Adrenal gland (tissue), 12 donors: ENCODE measurements around the gene ELMOD1. TPM values are rescaled to one million over a fixed set of nuclear protein-coding genes. Genes with fewer than 3 reads are reported as not detected.
"Not testable (repeated sequence)": the region's sequence is repeated elsewhere in the genome, so short reads cannot be mapped to it uniquely, and the experiment has no call there.

Experiments
- DNase-seq, 7 donors: peaks; one replicate each; pipeline ENCODE4 v3.0.0-alpha.2; 2019 to 2020
- H3K27ac ChIP-seq, 5 donors: fragments of 200-600 bp; sonication (generic) in 4 of 5; 1 replicate in 3 of 5; 2 replicates in 2 of 5; pipeline versions ENCODE4 v1.5.1 to v1.8.0; 2016 to 2020; ENCODE audit warnings: mild to moderate bottlenecking in 1 of 5
- H3K27me3 ChIP-seq: fragments of 200-600 bp; 2 replicates; pipeline ENCODE4 v1.8.0; 2021
- H3K36me3 ChIP-seq, 2 donors: fragments of 200-600 bp; replicated peaks in 1 of 2; 1 replicate in 1 of 2; 2 replicates in 1 of 2; pipeline versions ENCODE4 v1.5.1 to v1.8.0; 2018 to 2022
- H3K4me1 ChIP-seq, 2 donors: fragments of 200-600 bp; replicated peaks in 1 of 2; 1 replicate in 1 of 2; 2 replicates in 1 of 2; pipeline versions ENCODE4 v1.5.1 to v1.8.0; 2018 to 2021
- H3K4me3 ChIP-seq, 4 donors: fragments of 200-600 bp; sonication (generic) in 3 of 4; one replicate each; pipeline ENCODE4 v1.5.1; 2016 to 2018
- H3K9me3 ChIP-seq, 3 donors: fragments of 200-600 bp; sonication (generic) in 1 of 3; replicated peaks in 1 of 3; 1 replicate in 2 of 3; 2 replicates in 1 of 3; pipeline versions ENCODE4 v1.5.1 to v1.8.0; 2016 to 2021
- POLR2A ChIP-seq, 2 donors: fragments of 450-650 bp; IDR thresholded peaks; one replicate each; pipeline ENCODE4 v1.6.1; 2017; ENCODE audit warnings: antibody characterized with exemption in 2 of 2, mild to moderate bottlenecking in 2 of 2, moderate library complexity in 1 of 2
- WGBS, 4 donors: extraction: QIAGEN DNeasy Blood & Tissue Kit in 2 of 4; methylation state at CpG; one replicate each; pipeline versions ENCODE4 v1.1.5 to v1.1.7; 2013 to 2017; 5-methylcytosine and 5-hydroxymethylcytosine counted together
- intact Hi-C, 2 donors: fragments of 100-400 bp; cut with DNase I; formaldehyde crosslinking; loops; one replicate each; pipeline versions ENCODE4 v1.14.1 to v1.15.0; 2022 to 2023
- polyA plus RNA-seq, 3 donors: library from polyadenylated mRNA; stranded (reverse); fragments of 200-250 nt in 2 of 3; fragments of 350-450 nt in 1 of 3; fragmentation: Illumina TruSeq in 1 of 3; extraction: RNeasy Lipid Tissue Mini Kit (QIAGEN cat#74804) in 1 of 3; gene quantifications; one replicate each; pipeline ENCODE4 v1.2.3, GENCODE V29; 2013 to 2014
- total RNA-seq, 9 donors: library from RNA; depleted of rRNA in 4 of 9; stranded (reverse); fragments of >200 nt in 4 of 9; fragments of 120-200 nt in 1 of 9; fragmentation: NEBNext Ultra II Directional in 1 of 9; extraction: Animal tissue kit (Norgen Biotek cat#: 25700) in 1 of 9; gene quantifications; one replicate each; pipeline versions ENCODE4 v1.1.0 to v1.2.4, GENCODE V29; 2013 to 2023
- TF ChIP-seq, protein P1 (sequence below), 6 experiments: fragments of 450-650 bp in 4 of 6; fragments of 200-600 bp in 2 of 6; sonication (generic) in 1 of 6; IDR thresholded peaks; 1 replicate in 5 of 6; 2 replicates in 1 of 6; pipeline versions ENCODE4 v1.5.1 to v1.8.0; 2016 to 2021; ENCODE audit warnings: antibody characterized with exemption in 6 of 6, mild to moderate bottlenecking in 2 of 6, moderate library complexity in 1 of 6
- donor health status: healthy with polysubstance abuse.
- donor health status: Bipolar disorder and iron deficiency.
- donor health status: DM: yes; HTN: yes; CAD: no.
- donor health status: DM: no; HTN: no; CAD: no.
- donor health status: DM: no; HTN: no; CAD: no.
- donor health status: DM: yes; HTN: yes; CAD: no.

ELMOD1 gene
- total and polyA plus RNA-seq, 12 donors = 0.23 to 8.5 (median 0.67) TPM; not detected in 2

DNA sequence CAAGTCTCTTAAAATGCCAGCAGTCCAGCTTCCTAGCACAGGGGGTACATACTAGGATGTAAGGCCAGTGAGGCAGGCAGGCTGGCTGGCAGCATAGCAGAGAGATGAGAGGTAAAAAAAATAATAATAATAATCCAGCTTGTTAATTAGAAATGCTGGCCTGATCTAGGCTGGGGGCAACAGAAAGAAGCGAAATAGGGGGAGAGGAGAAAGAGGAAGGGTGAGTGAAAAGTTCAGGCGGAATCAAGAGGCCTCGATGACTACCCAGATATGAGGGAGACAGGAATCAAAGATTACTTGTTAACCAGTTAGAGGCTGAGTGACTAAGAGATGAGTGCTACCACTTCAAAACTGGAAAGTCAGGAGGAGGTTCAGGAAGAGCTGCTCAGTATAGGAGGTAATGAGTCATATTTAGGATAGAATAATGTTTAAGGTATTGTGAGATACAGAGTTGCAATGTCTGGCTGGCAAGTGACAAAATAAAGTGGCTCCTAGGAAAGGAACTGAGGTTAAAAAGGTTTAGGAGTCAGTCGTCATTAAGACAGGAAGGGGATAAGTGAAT, 28.2 kb upstream of the ELMOD1 start:
- no peaks in the 10 kb centered on the region for H3K9me3 ChIP-seq
- intact Hi-C loops = no loop called here
- H3K27ac ChIP-seq = no peak overlapping the region
- H3K27me3 ChIP-seq = no peaks in the 10 kb centered on the region
- TF ChIP-seq POLR2A (IDR thresholded peaks at IDR 0.05) = no peak
- TF ChIP-seq, protein P1, sequence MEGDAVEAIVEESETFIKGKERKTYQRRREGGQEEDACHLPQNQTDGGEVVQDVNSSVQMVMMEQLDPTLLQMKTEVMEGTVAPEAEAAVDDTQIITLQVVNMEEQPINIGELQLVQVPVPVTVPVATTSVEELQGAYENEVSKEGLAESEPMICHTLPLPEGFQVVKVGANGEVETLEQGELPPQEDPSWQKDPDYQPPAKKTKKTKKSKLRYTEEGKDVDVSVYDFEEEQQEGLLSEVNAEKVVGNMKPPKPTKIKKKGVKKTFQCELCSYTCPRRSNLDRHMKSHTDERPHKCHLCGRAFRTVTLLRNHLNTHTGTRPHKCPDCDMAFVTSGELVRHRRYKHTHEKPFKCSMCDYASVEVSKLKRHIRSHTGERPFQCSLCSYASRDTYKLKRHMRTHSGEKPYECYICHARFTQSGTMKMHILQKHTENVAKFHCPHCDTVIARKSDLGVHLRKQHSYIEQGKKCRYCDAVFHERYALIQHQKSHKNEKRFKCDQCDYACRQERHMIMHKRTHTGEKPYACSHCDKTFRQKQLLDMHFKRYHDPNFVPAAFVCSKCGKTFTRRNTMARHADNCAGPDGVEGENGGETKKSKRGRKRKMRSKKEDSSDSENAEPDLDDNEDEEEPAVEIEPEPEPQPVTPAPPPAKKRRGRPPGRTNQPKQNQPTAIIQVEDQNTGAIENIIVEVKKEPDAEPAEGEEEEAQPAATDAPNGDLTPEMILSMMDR (IDR thresholded peaks at IDR 0.05) = no peak
- peaks cover 9 to 23% of the 10 kb centered on the region in 2 donors for H3K4me1 ChIP-seq
- no peak overlapping the region for H3K4me3 ChIP-seq
- WGBS, 4 donors = 46 to 61% (median 54%) methylated on average over 4 of the region's 4 CpGs
- H3K36me3 ChIP-seq = no peaks in the 10 kb centered on the region
- no peak for DNase-seq

DNA sequence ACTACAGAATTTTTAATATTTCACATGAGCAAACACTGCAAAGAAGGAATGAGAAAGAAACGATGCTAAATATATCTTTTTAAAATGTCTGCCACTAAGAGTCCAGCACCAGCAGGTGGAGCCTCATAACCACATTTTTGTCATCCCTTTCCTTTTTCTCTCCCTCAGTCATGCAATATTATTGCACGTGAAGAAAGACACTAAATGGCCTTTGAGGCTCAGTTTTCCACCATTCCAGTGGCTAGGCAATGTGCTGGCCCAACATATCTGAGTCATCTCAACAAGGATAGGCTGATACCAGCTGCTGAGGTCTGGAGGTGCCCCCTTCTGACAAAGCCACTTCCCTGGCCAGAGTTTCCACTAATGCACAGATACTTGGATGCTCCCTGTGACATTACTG, 27.2 kb upstream of the ELMOD1 start:
- no peaks in the 10 kb centered on the region for H3K27me3 ChIP-seq
- H3K4me3 ChIP-seq = no peak overlapping the region
- intact Hi-C loops = no loop called here
- H3K36me3 ChIP-seq = no peaks in the 10 kb centered on the region
- H3K9me3 ChIP-seq = no peaks in the 10 kb centered on the region
- TF ChIP-seq, protein P1 (IDR thresholded peaks at IDR 0.05) = peak; percentile 41 to 63 (median 60)
- no peak for TF ChIP-seq POLR2A (IDR thresholded peaks at IDR 0.05)
- peak; percentile 24 to 62 (median 36) for DNase-seq
- no peak overlapping the region for H3K27ac ChIP-seq
- peaks cover 9 to 23% of the 10 kb centered on the region in 2 donors for H3K4me1 ChIP-seq
- 0 to 5% (median 1%) methylated on average over 2 of the region's 2 CpGs for WGBS, 4 donors

DNA sequence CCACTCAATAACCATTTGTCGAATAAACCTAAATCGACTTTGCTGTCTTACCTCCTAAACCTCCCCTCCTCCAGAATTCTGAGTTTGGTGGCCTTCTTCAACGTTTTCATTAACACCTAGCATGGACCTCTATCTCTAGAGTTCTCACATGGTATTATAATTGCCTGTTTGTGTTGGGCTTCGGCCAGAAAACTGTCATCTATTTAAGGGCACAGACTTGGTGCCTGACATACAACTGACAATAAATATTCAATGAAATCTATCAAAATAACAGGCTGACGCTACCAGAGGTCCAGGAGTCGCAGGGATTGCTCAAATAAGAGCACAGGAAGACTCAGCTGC, 26.1 kb upstream of the ELMOD1 start:
- Histone ChIP-seq H3K27me3 (no peaks in the 10 kb centered on the region), H3K4me1 (peaks cover 9 to 23% of the 10 kb centered on the region in 2 donors), H3K4me3 (peak overlapping the region; percentile 83 to 89 (median 84)), H3K9me3 (no peaks in the 10 kb centered on the region), H3K36me3 (no peaks in the 10 kb centered on the region), H3K27ac (peak overlapping the region in 2 of 5 donors; percentile 77 to 83)
- TF ChIP-seq, protein P1 (IDR thresholded peaks at IDR 0.05) = no peak
- no peak for TF ChIP-seq POLR2A (IDR thresholded peaks at IDR 0.05)
- no peak for DNase-seq
- intact Hi-C loops = no loop called here
- WGBS, 4 donors = 8 to 14% (median 11%) methylated on average over 6 of the region's 6 CpGs

DNA sequence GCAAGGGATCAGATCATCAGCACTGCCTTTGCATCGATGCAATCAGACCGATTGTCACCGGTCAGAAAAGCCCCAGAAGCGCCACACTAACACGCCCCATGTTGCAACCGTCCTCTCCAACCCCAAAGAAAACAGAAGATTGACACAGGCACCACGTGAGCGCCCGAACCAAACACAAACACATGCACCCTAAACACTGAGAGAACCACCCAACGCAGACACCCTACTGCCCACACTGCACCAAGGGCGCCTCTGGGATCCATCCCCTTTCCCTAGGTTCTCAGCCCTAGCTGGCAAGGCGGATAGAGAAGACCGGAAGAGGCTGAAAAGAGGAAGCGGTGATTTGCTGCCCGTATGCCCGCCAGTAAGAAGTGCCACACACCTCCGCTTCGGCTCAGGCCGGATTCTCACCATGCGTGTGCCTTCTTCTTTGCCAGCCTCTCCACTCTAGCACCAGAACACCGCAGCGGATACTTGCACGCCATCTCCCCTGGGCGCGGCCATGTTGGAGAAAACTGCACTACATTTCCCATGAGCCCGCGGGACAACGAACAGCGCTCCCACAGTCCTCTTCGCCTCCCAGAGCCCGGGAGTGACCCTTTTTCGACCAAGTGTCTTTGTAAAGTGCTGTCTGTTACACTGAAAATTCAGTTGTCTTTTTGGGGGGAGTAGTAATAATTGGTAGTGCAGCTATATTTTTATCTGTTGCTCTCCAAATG, 25.6 kb upstream of the ELMOD1 start, which contains the start of gene ALKBH8:
Gene ALKBH8 (minus strand): TSS at position 517 of the 719 bp plus-strand sequence. CDS start 4,842 bp downstream, outside the sequence.
- intact Hi-C loops = no loop called here
- Histone ChIP-seq H3K27me3 (no peaks in the 10 kb centered on the region), H3K27ac (peak within 1 kb of the TSS in 4 of 5 donors; percentile 50 to 83 (median 72)), H3K4me1 (peaks cover 9 to 23% of the 10 kb centered on the region in 2 donors), H3K9me3 (no peaks in the 10 kb centered on the region), H3K36me3 (no peaks in the 10 kb centered on the region), H3K4me3 (peak within 1 kb of the TSS; percentile 83 to 89 (median 84))
- TF ChIP-seq POLR2A (IDR thresholded peaks at IDR 0.05) = no peak
- TF ChIP-seq, protein P1 (IDR thresholded peaks at IDR 0.05) = no peak
- DNase-seq = peak; percentile 69 to 87 (median 76)
- 0 to 1% (median 0%) methylated on average over 19 to 32 of the region's 32 CpGs for WGBS, 4 donors

DNA sequence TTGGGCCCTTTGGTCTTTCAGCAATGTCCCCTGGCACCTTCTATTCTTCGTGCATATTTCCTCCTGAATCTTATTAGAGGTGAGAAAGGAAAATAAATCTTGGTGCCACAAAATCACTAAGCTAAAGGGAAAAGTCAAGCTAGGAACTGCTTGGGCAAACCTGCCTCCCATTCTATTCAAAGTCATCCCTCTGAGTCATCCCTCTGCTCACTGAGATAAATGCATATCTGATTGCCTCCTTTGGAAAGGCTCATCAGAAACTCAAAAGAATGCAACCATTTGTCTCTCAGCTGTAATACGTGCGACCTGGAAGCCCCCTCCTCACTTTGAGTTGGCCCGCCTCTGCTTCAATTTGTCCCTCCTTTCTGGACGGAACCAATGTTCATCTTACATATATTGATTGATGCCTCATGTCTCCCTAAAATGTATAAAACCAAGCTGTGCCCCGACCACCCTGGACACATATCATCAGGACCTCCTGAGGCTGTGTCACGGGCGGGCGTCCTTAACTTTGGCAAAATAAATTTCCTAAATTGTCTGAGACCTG, 24.9 kb upstream of the ELMOD1 start:
- intact Hi-C loops, H3K27me3 ChIP-seq, H3K9me3 ChIP-seq, H3K36me3 ChIP-seq: not testable (repeated sequence)
- Histone ChIP-seq H3K4me1 (peaks cover 9 to 23% of the 10 kb centered on the region in 2 donors), H3K27ac (peak overlapping the region in 4 of 5 donors; percentile 50 to 83 (median 72)), H3K4me3 (peak overlapping the region in 2 of 4 donors; percentile 83 to 85)
- peak in 1 of 7 donors; percentile 11 for DNase-seq
- 41 to 52% (median 46%) methylated on average over 9 of the region's 9 CpGs for WGBS, 4 donors
